HepG2 (cell line): ENCODE results near the gene NCKAP1. TPM values are rescaled to one million over a fixed set of nuclear protein-coding genes. Genes with fewer than 3 reads are reported as not detected.

ENCODE experiments used
- ARID2 ChIP-seq: sonication (generic); formaldehyde crosslinking; IDR thresholded peaks from 2 replicates; pipeline ENCODE4 v1.8.1; 2022; ENCODE audit warnings: mild to moderate bottlenecking, missing genetic modification reagents, borderline replicate concordance
- ARNT2 ChIP-seq: sonication (generic); formaldehyde crosslinking; IDR thresholded peaks from 2 replicates; pipeline ENCODE4 v1.8.0; 2022; ENCODE audit warnings: mild to moderate bottlenecking, low read depth, missing genetic modification reagents, moderate library complexity
- E2F2 ChIP-seq: sonication (generic); formaldehyde crosslinking; IDR thresholded peaks from 2 replicates; pipeline ENCODE4 v1.4.0; 2020; ENCODE audit warnings: missing genetic modification reagents, borderline replicate concordance
- ETV6 ChIP-seq: sonication (generic); formaldehyde crosslinking; conservative IDR thresholded peaks from 2 replicates; pipeline ENCODE4 v1.4.0; 2020; ENCODE audit warnings: missing genetic modification reagents
- FOXO1 ChIP-seq: sonication (generic); formaldehyde crosslinking; IDR thresholded peaks from 2 replicates; pipeline ENCODE4 v1.4.0; 2020; ENCODE audit warnings: missing genetic modification reagents
- GMEB1 ChIP-seq: sonication (generic); formaldehyde crosslinking; IDR thresholded peaks from 2 replicates; pipeline ENCODE4 v1.5.1; 2020; ENCODE audit warnings: missing genetic modification reagents, mild to moderate bottlenecking, borderline replicate concordance
- KLF6 ChIP-seq: IDR thresholded peaks from 2 replicates; pipeline ENCODE4 v1.8.0; 2016; ENCODE audit warnings: missing biosample characterization, missing genetic modification reagents
- MED8 ChIP-seq: sonication (generic); formaldehyde crosslinking; IDR thresholded peaks from 2 replicates; pipeline ENCODE4 v1.8.1; 2023; ENCODE audit warnings: mild to moderate bottlenecking, missing genetic modification reagents; ENCODE audit not compliant: insufficient replicate concordance
- MIER2 ChIP-seq: IDR thresholded peaks from 2 replicates; pipeline ENCODE4 v1.6.1; 2016; ENCODE audit warnings: missing biosample characterization, missing genetic modification reagents
- MIXL1 ChIP-seq: IDR thresholded peaks from 2 replicates; pipeline ENCODE4 v1.6.1; 2016
- NFKB2 ChIP-seq: sonication (generic); formaldehyde crosslinking; IDR thresholded peaks from 2 replicates; pipeline ENCODE4 v1.4.0; 2020; ENCODE audit warnings: missing genetic modification reagents, borderline replicate concordance
- NR1H2 ChIP-seq: sonication (generic); formaldehyde crosslinking; IDR thresholded peaks from 2 replicates; pipeline ENCODE4 v1.8.1; 2022; ENCODE audit warnings: low read depth, missing genetic modification reagents, borderline replicate concordance
- PAWR ChIP-seq: sonication (generic); formaldehyde crosslinking; IDR thresholded peaks from 2 replicates; pipeline ENCODE4 v1.4.0; 2020; ENCODE audit warnings: missing genetic modification reagents, mild to moderate bottlenecking, borderline replicate concordance
- RARA ChIP-seq: IDR thresholded peaks from 2 replicates; pipeline ENCODE4 v1.6.1; 2016; ENCODE audit warnings: missing genetic modification reagents, missing compliant biosample characterization
- REST ChIP-seq, 2 experiments: IDR thresholded peaks; 2 replicates each; pipeline ENCODE4 v1.6.1; 2011 to 2012; ENCODE audit warnings: low read length in 2 of 2, borderline replicate concordance in 1 of 2, low read depth in 1 of 2, mild to moderate bottlenecking in 1 of 2, moderate library complexity in 1 of 2
- TFAP4 ChIP-seq: sonication (generic); IDR thresholded peaks from 2 replicates; pipeline ENCODE4 v1.6.1; 2016; ENCODE audit warnings: low read depth, borderline replicate concordance
- XBP1 ChIP-seq: sonication (generic); formaldehyde crosslinking; IDR thresholded peaks from 2 replicates; pipeline ENCODE4 v1.5.0; 2020; ENCODE audit warnings: missing genetic modification reagents
- ZFP36 ChIP-seq: fragments of 150-350 bp; IDR thresholded peaks from 2 replicates; pipeline ENCODE4 v1.6.1; 2018; ENCODE audit warnings: borderline replicate concordance, low read length, low read depth; ENCODE audit not compliant: partially characterized antibody
- ZNF124 ChIP-seq: sonication (generic); formaldehyde crosslinking; IDR thresholded peaks from 2 replicates; pipeline ENCODE4 v1.4.0; 2020; ENCODE audit warnings: missing genetic modification reagents
- ZNF772 ChIP-seq: sonication (generic); formaldehyde crosslinking; IDR thresholded peaks from 2 replicates; pipeline ENCODE4 v1.5.0; 2020; ENCODE audit warnings: mild to moderate bottlenecking, missing genetic modification reagents
- ZSCAN5A ChIP-seq: sonication (generic); formaldehyde crosslinking; IDR thresholded peaks from 2 replicates; pipeline ENCODE4 v1.8.0; 2022; ENCODE audit warnings: mild to moderate bottlenecking, missing genetic modification reagents, borderline replicate concordance
- polyA plus RNA-seq, 8 experiments: library from polyadenylated mRNA; depleted of rRNA in 3 of 8; stranded (reverse) in 7 of 8; unstranded in 1 of 8; fragments of >200 nt; fragmentation: Illumina TruSeq in 4 of 8; extraction: Trizol in 4 of 8; gene quantifications; 2 replicates each; pipeline versions ENCODE4 v1.2.1 to v1.2.3, GENCODE V29; 2011 to 2016; ENCODE audit warnings: low read depth in 4 of 8, missing spikeins in 1 of 8, mixed read lengths in 1 of 8; ENCODE audit not compliant: insufficient read depth in 1 of 8
- total RNA-seq, 5 experiments: library from RNA; depleted of rRNA; stranded (reverse); fragments of >200 nt; fragmentation: Illumina TruSeq; extraction: Trizol; gene quantifications; 2 replicates each; pipeline ENCODE4 v1.2.3, GENCODE V29; 2016; ENCODE audit warnings: low read depth in 1 of 5

The NCKAP1 gene
- total and polyA plus RNA-seq, 2 of the 13 experiments (the other 11 are each of a cell fraction or from before 2014, with no cell fraction given) = 72.1 to 96.3 TPM

- TF ChIP-seq PAWR (CRISPR knock-in tag) (no peak), ZSCAN5A (CRISPR knock-in tag) (no peak), TFAP4 (no peak), ARID2 (CRISPR knock-in tag) (no peak), E2F2 (CRISPR knock-in tag) (no peak), ZNF772 (CRISPR knock-in tag) (no peak), MIER2 (CRISPR knock-in tag) (no peak), ZFP36 (no peak), NFKB2 (CRISPR knock-in tag) (no peak), MIXL1 (CRISPR knock-in tag) (no peak), MED8 (CRISPR knock-in tag) (no peak), ETV6 (CRISPR knock-in tag) (no peak), RARA (CRISPR knock-in tag) (no peak), KLF6 (CRISPR knock-in tag) (no peak), GMEB1 (no peak), ZNF124 (no peak), XBP1 (CRISPR knock-in tag) (no peak), FOXO1 (CRISPR knock-in tag) (no peak), REST (IDR thresholded peaks at IDR 0.05; ENCODE audit: borderline replicate concordance in 1 of 2, low read depth in 1 of 2, low read length in 2 of 2) (no peak), ARNT2 (CRISPR knock-in tag) (no peak), NR1H2 (CRISPR knock-in tag) (no peak)
Measured at GRCh38 chr2:183037074-183037552, 1.1 kb downstream of the NCKAP1 start (continued).
